ENCODE results near the gene MMP25.

The MMP25 gene

DNA sequence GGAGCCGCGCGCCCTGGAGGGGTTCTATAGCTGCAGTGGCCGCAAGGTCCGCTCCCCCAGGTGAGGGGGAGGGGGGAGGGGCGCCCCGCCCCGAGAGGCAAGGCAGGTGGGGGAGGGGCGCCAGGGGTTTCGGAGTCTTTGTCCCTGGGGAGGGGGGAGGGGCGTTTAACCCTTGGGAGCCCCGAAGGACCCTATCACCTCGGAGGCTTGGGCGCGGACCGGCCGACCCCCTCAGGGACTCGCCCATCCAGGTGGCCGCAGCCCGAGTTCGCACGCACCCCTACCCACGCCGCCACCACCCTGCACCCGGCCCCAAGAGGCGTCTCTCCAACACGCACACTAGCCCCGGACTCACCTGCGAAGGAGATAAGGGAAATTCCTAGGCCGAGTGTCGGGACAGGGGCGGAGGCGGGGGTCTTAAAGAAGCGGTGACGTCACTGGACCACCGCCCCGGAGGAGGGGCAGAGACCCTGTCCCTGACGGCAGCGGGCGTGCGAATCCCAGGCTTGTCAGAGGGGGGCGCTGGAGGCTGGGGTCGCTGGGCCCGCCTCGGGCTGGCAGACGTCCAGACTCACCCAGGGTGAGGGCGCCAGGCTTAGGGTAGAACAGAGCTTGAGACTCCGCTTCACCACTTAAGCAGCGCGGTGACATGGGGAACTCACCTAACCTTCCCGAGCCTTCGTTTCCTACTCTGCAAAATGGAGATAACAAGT, 28.4 kb upstream of the MMP25 start, which contains the start of gene CLDN6:
TSS of gene CLDN6 (minus strand) at position 390 of the 713 bp plus-strand sequence. CDS start 2,162 bp downstream, outside the sequence.
- no peak for DNase-seq (ENCODE audit: low read depth in 2 of 2)

GRCh38 chr16:3019594-3020246, 26.6 kb upstream of the MMP25 start:
- DNase-seq (ENCODE audit: low read depth in 2 of 2): no peak

DNA sequence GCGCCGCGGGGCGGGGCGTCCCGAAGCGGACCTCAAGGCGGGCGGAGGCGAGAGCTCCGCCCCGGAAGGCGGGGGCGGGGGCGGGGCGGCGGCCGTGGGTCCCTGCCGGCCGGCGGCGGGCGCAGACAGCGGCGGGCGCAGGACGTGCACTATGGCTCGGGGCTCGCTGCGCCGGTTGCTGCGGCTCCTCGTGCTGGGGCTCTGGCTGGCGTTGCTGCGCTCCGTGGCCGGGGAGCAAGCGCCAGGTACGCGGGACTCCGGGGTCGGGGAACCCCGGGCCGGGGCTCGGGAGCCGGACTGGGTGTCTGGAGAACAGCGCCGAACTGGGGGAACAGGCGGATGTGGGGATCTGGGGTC, 26.1 kb upstream of the MMP25 start, which contains the start of gene TNFRSF12A:
TSS of gene TNFRSF12A (plus strand) at position 122 of the 357 bp plus-strand sequence. CDS start at position 152, 30 bp downstream.
- DNase-seq (ENCODE audit: low read depth in 2 of 2): no peak

DNA sequence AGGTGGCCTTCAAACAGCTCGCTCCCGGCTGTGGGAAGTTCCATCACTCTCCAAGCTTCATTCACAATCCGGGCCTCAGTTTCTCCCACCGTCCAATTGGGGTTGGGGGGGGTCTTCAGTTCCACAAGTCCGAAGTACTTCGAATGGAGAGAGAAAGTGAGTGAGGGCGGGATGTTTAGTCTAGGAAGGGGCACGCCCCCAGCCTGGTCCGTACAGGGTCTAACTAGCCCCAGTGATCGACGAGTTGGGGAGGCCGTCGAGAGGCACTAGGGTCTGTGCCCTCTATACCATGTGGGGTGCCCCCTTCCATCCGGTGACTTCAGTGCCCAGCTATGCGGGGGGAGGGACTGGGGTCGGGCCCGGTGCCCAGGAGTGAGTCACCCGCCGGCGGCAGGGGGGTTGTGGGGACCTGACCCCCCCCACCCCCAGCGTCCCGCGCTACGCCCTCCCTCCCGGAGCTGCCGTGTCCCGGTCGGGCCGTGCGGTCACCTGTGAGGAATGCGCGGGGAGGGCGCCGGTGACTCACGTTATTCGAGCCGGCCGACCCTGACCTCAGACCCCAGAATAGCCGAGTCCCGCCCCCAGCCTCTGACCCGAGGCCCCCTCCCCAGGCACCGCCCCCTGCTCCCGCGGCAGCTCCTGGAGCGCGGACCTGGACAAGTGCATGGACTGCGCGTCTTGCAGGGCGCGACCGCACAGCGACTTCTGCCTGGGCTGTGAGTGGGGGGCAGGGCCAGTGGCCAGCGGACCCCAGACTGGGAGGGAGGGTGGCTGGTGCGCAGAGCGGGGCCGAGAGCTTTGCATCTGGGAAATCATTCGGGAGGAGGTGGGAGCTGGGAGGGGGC, 25.5 kb upstream of the MMP25 start:
- peak in 1 of 2 donors; percentile 50 for DNase-seq (ENCODE audit: low read depth in 2 of 2)

GRCh38 chr16:3021449-3022207, 24.7 kb upstream of the MMP25 start:
- peak; percentile 56 to 68 for DNase-seq (ENCODE audit: low read depth in 2 of 2)

GRCh38 chr16:3022208-3022683, 24.1 kb upstream of the MMP25 start:
- peak; percentile 60 to 92 for DNase-seq (ENCODE audit: low read depth in 2 of 2)

DNA sequence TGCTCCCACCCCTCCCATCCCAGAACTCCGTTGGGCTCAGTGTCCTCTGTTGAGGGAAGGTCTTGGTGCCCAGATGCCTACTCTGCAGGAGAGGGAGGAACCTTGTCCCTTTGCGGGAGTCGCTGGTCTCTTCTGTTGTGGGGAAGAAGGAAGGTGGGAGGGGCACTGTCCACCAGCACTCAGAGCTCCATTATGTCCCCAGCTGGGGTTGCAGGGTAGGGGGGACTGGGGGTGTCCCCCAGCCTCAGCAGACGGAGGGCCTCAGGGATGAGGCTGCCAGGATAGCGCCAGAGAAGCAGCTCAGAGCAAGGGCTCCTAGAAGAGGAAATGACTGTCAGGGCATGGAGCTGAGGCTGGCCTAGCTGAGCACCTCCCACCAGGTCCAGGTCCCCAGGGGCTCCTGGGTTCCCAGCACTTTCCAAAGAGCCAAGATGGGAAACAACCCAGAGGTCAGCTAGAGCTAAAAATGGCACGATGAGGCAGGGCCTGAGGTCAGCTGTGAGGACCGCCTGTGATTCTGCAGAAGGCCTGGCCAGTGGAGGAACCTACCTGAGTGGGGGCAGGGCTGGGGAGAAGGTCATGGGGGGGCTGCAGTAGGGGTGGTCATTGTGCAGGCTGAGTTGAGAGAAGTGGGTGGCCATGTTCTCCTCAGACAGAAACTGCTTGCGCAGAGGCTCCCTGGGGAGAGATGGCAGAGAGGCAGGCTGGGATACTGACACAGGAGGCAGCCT, 23.5 kb upstream of the MMP25 start:
- DNase-seq (ENCODE audit: low read depth in 2 of 2): no peak

DNA sequence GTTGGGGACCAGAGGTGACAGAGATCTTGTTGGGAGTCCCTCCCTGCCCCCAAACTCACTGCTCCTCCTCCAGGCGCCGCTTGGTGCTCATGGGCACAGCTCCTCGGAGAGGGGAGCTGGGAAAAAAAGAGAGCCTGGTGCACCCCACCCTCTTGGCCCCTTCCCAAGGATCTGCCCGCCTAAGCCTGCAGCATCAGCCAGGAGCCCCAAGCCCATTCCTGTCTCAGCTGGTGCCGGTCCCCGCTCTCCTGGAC, 23.0 kb upstream of the MMP25 start:
- no peak for DNase-seq (ENCODE audit: low read depth in 2 of 2)

GRCh38 chr16:3023669-3024478, 22.5 kb upstream of the MMP25 start, which contains the start of the genes HCFC1R1 and THOC6:
TSS of gene HCFC1R1 (minus strand) at chr16:3023942. CDS start at chr16:3023941, 1 bp downstream.
TSS of gene THOC6 (plus strand) at chr16:3024035. CDS start at chr16:3024327, 292 bp downstream.
- DNase-seq (ENCODE audit: low read depth in 2 of 2): peak; percentile 83 to 88

- no peak for DNase-seq (ENCODE audit: low read depth in 2 of 2)
Measured at GRCh38 chr16:3025032-3026002, 21.0 kb upstream of the MMP25 start.

- DNase-seq (ENCODE audit: low read depth in 2 of 2): no peak
Measured at GRCh38 chr16:3026003-3026378, 20.4 kb upstream of the MMP25 start.

DNA sequence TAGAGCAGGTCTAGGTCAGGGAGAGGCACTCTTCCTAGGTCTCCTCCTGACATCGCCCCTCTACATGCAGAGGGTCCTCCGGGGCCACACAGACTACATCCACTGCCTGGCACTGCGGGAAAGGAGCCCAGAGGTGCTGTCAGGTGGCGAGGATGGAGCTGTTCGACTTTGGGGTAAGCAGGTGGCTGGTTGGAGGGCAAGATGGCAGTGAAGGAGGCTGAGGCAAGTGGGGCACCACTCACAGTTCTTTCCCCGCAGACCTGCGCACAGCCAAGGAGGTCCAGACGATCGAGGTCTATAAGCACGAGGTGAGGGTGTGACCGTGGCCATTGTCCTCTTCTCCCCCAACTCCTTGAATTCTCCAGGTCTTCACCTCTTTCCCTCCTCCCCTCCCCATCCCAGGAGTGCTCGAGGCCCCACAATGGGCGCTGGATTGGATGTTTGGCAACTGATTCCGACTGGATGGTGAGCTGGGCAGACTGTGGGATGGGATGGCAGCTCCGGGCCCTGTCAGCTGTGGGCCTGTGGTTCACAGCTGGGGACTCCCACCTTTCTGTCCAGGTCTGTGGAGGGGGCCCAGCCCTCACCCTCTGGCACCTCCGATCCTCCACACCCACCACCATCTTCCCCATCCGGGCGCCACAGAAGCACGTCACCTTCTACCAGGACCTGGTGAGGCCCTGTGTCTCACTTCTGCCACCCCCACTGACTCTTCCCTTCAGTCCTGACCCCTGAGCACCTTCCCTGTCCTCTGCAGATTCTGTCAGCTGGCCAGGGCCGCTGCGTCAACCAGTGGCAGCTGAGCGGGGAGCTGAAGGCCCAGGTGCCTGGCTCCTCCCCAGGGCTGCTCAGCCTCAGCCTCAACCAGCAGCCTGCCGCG, 19.5 kb upstream of the MMP25 start:
- no peak for DNase-seq (ENCODE audit: low read depth in 2 of 2)

DNA sequence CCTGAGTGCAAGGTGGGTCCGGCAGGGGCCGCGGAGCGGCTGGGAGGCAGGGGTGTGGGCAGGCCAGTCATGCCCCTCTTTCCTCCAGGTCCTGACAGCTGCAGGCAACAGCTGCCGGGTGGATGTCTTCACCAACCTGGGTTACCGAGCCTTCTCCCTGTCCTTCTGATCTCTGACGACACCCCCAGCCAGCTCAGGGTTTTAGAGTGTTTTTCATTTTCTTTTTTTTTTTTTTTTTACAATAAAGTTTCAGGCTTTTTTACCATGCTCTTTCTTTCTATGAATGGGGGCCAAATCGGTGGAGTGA, 18.9 kb upstream of the MMP25 start:
- no peak for DNase-seq (ENCODE audit: low read depth in 2 of 2)

DNA sequence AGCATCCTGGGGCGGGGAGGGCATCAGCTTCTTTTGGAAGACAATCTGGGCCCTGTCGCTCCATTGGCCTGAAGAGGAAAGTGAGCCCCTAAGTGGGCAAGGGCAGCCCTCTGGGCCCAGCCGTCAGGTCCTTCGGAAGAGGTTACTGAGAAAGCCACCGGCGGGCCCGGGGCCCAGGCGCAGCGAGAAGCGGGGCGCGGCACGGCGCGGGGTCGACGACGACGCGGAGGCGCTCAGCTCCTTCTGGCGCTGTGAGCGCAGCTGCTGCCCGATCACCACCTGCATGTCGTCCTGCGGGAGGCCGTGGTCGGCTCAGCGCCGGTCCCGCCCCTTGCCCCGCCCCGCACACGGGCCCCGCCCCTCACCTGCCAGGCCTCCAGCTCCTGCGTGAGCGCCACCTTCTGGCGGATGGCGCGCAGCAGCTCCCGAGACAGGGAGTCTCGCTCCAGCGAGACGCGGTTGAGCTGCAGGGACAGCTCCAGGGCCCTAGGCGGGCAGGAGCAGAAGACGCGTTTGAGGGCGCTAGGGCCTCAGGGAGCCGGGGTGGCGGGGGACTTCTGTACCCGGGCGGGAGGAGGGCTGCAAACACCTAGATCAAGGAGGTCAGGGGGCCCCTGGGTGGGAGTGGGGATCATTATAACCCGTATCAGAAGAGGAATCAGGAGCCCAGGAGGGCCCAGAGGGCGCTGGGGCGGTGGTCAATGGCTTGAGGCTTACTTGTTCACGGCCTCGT, 18.2 kb upstream of the MMP25 start:
- DNase-seq (ENCODE audit: low read depth in 2 of 2): peak; percentile 77 to 83

- DNase-seq (ENCODE audit: low read depth in 2 of 2): no peak
Measured at GRCh38 chr16:3028716-3029319, 17.5 kb upstream of the MMP25 start.

DNA sequence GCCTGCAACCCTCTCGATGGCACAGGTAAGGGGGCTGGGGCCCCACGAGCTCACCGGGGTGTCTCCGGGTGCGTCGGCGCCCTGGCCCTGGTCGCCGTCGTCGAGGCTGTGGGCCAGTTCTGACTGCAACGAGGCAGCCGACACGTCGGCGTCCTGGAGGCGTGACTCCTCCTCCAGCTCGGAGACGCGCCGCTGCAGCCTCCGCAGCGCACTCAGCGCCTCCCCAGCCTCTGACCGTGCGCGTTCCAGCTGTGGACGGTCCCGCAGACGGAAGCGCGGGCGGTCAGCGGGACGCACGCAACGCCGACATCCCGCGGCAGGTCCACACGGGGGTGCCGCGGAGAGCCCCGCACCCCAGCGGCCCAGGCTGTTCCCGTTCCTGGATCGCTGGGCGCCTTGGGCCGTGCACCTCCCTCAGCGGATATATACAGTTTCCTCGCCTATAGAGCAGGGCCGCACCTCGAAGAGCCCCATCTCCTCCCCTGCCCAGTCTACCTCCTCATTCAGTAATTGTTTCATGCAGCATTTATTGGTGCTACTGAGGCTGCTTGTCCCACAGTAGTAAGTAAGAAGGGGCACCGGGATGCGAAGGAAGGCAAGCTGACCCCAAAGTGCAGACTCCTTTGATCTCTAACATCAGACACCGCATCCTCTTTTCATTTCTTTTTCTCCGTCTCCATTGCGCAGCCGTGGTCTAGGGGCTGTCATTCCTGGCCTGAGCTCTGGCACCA, 16.7 kb upstream of the MMP25 start:
- no peak for DNase-seq (ENCODE audit: low read depth in 2 of 2)

Measured in stimulated activated CD4-positive, alpha-beta T cell treated with anti-CD3 and anti-CD28 coated beads, Interleukin-1b, Interleukin-23, amount 100 ng/mL, for 1 hour (primary cell).